Ovary (tissue), 3 donors: Measurements from ENCODE around the gene SLC26A11.

Source experiments
- EP300 ChIP-seq: sonication (generic); formaldehyde crosslinking; IDR thresholded peaks from one replicate; pipeline ENCODE4 v1.6.1; 2017; ENCODE audit warnings: antibody characterized with exemption
- POLR2A ChIP-seq: fragments of 450-650 bp; IDR thresholded peaks from one replicate; pipeline ENCODE4 v1.6.1; 2017; ENCODE audit warnings: antibody characterized with exemption, mild to moderate bottlenecking, moderate library complexity
- TF ChIP-seq, protein P1 (sequence below), 3 donors: fragments of 450-650 bp in 2 of 3; fragments of 200-600 bp in 1 of 3; IDR thresholded peaks; one replicate each; pipeline versions ENCODE4 v1.5.1 to v1.8.0; 2016 to 2022; ENCODE audit warnings: antibody characterized with exemption in 3 of 3, mild to moderate bottlenecking in 1 of 3
- donor health status: DM: no; HTN: no; CAD: no.

- TF ChIP-seq, protein P1, sequence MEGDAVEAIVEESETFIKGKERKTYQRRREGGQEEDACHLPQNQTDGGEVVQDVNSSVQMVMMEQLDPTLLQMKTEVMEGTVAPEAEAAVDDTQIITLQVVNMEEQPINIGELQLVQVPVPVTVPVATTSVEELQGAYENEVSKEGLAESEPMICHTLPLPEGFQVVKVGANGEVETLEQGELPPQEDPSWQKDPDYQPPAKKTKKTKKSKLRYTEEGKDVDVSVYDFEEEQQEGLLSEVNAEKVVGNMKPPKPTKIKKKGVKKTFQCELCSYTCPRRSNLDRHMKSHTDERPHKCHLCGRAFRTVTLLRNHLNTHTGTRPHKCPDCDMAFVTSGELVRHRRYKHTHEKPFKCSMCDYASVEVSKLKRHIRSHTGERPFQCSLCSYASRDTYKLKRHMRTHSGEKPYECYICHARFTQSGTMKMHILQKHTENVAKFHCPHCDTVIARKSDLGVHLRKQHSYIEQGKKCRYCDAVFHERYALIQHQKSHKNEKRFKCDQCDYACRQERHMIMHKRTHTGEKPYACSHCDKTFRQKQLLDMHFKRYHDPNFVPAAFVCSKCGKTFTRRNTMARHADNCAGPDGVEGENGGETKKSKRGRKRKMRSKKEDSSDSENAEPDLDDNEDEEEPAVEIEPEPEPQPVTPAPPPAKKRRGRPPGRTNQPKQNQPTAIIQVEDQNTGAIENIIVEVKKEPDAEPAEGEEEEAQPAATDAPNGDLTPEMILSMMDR (IDR thresholded peaks at IDR 0.05), result no peak
- TF ChIP-seq EP300 (no peak), POLR2A (no peak)
Observed at GRCh38 chr17:80171681-80172080, 48.5 kb upstream of the SLC26A11 start.
